ENCODE data around the gene TFPI.

- TF ChIP-seq CTCF (IDR thresholded peaks at IDR 0.05) (no peak), POLR2A (IDR thresholded peaks at IDR 0.05) (no peak), POLR2AphosphoS5 (IDR thresholded peaks at IDR 0.05) (no peak), EP300 (IDR thresholded peaks at IDR 0.05) (no peak)
These were observed 22.7 kb upstream of the TFPI start for GRCh38 chr2:187576906-187577305.
